CD4-positive, alpha-beta T cell treated with Interferon gamma for 1 hour (primary cell): Measurements from ENCODE around the gene BCAR3.
"Not testable (repeated sequence)": the region's sequence is repeated elsewhere in the genome, so short reads cannot be mapped to it uniquely, and the experiment has no call there.

Experiments used
- DNase-seq: peaks from one replicate; pipeline ENCODE4 v3.0.0-alpha.2; 2020

Gene BCAR3

GRCh38 chr1:93574511-93574910 lies 107.1 kb downstream of the BCAR3 start:
- DNase-seq, result no peak

GRCh38 chr1:93573940-93574469 lies 107.6 kb downstream of the BCAR3 start:
- DNase-seq, result no peak

DNA sequence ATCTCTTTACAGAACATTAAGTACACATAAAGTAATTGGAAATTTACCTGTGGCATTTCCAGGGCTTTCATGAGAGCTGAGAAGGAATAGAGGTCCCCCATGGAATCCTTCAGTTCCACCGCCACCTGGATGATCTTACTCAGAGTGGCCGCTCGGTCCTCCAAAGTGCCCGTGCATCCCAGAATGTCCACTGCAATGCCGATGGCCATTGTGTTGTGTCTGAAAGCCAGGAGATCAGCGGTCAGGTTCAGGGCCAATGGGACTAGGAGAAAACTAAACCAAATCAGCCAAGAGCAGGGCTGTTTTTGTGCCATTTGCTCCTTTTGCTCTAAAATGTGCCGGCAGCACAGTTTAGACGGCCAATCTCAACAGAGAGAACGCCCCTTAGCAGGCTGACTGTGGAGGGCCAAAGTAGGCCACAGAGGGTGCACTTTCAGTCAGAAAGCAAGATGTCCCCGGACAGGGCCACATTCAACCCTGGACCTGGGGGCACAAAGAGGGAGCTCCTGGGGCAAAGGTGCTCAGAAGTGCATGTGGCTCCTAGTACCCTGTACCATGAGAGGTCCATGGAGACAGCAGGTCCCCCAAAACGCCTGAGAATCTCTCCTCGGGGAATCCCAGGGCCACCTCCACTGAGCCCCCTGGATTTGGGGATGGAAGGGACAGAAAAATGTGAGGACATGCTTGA lies 109.9 kb downstream of the BCAR3 start:
- DNase-seq, result no peak

- DNase-seq, result no peak
These were observed 112.1 kb downstream of the BCAR3 start for GRCh38 chr1:93569489-93569888.

DNA sequence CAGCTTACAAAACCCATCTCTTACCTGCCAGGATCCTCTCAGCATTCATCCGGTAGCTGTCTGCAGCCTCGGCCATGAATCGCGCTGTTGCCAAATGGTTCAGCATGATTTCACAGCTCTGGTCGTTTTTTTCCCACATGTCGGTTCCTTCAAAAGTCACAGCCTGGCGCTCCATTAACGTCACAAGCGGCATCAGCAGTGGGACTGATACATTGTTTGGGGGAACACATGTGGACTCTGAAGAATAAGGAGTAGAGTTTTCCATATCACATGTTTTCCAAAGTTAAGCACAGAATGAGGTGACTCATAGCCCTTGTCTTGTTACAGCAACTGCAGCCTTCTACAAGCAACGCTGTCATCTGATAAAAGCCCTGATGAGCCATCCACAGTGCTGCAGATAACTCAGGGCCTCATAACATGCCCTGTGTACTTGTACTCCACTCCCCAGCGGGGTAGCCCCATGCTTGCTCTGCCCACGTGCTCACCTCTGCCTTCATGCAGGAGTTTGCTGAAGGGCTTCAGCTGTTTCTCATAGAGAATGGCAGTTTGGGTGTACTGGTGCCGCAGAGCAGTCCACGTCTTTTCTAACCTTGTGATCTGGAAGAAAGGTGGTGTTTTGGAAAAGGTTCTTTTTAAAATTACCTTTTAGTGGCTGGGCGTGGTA lies 114.2 kb downstream of the BCAR3 start:
- no peak for DNase-seq

DNA sequence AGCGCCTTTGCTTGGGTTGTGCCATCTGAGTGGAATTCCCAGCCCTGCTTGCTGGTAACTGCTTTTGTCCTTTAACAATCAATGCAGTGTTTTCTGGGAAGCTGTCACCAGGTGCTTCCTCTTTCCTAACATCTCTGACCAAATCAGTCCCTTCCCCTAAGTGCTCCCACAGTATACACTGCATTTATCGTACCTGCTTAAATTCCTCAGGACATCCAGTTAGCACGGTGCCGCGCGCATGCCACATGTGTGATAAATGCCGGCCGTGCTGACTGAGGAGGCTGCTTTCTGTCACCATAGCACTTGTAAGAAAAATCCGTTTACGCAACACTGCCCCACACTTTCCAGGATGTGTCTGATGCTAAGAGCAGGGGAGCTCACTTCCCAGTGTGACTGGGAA lies 115.4 kb downstream of the BCAR3 start:
- no peak for DNase-seq

DNA sequence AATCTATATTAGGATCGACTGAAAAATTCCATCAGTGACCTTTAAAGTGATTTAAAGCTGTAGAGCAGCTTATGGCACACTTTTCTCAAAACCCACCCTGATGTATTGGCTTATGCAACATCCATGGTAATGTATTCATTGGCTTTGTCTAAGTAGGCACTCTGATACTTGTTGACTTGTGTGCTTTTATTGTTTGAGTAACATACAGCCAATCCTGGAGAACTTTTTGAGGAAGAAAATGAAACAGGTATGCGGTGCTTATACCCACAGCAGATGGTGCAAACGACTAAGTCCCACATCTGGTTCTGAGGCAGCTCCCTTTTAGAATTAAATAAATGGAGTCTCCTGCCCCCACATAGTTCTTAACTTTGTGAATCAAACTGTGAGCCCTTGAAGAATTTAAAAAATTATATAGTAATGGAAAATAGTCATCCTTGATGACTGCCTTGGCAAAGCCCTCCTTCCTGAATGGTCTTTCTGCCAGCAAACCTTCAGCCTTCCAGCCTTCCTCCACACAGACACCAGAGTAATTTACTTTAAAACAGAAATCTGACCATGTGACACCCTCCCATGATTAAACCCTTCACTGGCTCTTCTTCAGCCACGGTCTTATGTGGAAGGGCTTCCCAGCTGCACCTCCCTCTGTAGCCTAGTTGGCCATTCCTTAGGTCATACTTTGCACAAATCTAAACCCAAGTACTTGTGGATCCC lies 116.0 kb downstream of the BCAR3 start:
- no peak for DNase-seq

GRCh38 chr1:93559695-93560094 lies 121.9 kb downstream of the BCAR3 start:
- DNase-seq, result no peak

DNA sequence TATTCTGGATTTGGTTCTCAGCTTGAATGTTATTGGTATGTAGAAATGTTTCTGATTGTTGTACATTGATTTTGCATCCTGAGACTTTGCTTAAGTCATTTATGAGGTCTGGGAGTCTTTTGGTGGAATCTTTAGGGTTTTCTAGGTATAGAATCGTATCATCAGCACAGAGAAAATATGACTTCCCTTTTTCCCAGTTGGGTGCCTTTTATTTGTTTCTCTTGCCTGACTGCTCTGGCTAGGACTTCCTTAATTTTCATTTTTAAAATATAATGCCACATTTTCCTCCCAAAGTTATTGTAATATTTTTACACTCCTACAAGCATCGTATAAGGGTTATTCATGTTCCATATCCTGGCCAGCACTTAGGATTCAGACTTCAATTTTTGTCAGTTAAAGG lies 122.6 kb downstream of the BCAR3 start:
- no peak for DNase-seq

- DNase-seq, result no peak
These were observed 125.3 kb downstream of the BCAR3 start for GRCh38 chr1:93556291-93556690.

DNA sequence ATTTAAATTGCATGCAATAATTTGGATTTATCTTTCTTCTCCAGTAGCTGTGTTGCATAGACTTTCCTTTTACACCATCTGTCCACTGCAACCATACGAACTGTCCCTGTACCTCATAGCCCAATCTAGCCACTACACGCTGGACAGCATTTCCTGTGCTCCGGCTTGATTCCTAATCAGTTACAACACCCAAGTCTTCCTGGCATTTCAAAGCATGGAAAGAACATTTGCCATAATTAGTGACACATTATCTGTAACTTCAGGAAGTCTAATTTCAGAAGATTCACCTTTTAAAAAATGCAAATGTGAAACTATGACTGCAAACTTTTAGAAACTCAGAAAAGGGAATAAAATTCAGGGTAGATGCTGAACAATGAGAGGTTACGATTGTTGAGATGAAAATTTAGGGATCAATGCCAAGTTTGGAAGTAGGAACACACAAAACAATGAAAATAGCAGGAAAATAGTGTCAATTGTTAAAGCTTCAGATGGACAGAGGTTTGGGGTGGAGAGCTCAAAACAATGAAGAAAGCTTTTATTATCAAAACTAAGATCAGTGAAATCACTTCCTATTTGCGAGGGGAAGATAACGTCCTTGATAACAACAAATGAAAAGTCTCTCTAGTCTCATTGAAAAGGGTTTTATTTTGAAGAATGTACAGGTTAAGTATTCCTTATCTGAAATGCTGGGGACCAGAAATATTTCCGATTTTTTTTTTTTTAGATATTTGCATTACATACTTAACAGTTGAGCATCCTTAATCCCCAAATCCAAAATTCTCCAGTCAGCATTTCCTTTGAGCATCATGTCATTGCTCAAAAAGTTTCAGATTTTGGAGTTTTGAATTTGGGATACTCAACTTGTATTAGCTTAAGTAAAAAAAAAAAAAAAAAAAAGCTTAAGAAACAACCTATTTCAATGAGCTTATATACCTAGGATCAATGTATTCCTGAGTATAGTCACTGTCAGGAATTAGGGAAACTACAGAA lies 126.5 kb downstream of the BCAR3 start:
- DNase-seq, result no peak

GRCh38 chr1:93553886-93554490 lies 127.6 kb downstream of the BCAR3 start:
- DNase-seq, result not testable (repeated sequence)

GRCh38 chr1:93552741-93553455 lies 128.7 kb downstream of the BCAR3 start:
- no peak for DNase-seq

- no peak for DNase-seq
These were observed 131.8 kb downstream of the BCAR3 start for GRCh38 chr1:93549811-93550210.

DNA sequence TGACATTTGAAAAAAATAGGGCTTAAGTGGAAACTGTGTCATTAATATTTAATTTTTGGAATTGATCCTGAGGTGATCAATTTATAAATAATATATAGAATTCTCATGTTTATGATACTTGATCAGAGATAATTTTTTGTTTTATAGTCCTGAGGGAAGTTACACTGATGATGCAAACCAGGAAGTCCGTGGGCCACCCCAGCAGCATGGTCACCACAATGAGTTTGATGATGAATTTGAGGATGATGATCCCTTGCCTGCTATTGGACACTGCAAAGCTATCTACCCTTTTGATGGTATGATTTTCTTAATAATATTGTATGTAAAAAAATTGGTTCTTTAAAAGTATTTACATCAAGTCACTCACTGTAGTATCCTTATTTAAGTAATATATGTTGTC lies 132.5 kb downstream of the BCAR3 start:
- no peak for DNase-seq

GRCh38 chr1:93546162-93546863 lies 135.3 kb downstream of the BCAR3 start:
- no peak for DNase-seq

GRCh38 chr1:93542398-93542797 lies 139.2 kb downstream of the BCAR3 start:
- no peak for DNase-seq

DNA sequence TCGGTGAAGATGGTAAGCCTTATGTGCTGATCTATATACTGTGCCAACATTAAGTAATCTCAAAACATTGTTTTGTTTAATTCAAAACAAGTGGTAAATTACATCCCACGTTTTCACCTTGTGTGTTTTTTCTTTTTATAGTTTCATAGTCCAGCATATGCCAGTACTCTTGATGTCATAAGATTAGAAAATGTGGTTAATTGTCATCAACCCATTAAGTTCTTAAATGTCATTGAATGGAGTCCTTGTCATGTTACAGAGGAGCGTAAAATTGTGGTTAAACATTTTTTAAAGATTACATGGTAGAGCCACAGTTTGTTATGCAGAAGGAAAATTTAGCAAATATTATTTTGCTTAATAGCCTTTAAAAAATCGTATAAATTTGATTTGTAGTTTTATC lies 140.6 kb downstream of the BCAR3 start:
- no peak for DNase-seq

DNA sequence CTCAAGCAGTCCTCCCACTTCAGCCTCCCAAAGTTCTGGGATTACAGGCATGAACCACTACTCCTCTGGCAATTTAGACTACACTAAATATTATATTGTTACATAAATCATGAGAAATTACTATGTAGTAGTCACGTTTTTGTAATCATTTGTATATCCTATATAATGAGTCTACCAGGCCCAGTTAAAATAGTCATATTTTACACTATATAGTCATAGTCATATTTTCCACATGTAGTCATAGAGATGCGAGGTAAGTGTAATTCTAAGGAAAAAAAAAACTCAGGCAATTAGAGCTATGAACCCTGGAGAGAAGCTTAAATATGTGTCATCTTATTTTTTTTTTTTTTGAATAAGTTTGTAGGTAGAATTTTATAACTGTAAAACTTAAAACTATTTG lies 143.7 kb downstream of the BCAR3 start:
- DNase-seq, result no peak

GRCh38 chr1:93537396-93537795 lies 144.2 kb downstream of the BCAR3 start:
- no peak for DNase-seq

- no peak for DNase-seq
These were observed 148.0 kb downstream of the BCAR3 start for GRCh38 chr1:93533677-93534076.
